ENCODE data around the gene NGEF.

The NGEF gene

DNA sequence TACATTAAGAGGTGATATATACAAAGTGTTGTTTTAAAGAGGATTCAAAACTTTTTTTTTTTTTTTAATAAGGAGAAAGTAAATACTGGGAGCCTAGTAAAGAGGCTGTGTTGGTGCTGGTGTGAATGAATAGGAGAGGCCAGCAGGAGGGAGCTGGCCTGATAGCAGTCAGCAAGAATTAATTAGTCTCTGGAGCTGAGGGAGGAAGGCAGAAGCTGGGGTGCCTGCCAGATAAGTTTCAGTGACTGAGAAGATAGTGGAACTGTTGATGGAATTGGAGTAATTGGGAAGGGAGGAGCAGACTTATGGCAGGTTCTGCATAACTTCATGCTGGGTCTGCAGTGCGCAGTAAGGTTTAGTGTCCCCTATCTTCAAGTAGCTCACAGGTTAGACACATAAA is 179.2 kb downstream of the NGEF start:
- DNase-seq (ENCODE audit: low read depth): no peak

DNA sequence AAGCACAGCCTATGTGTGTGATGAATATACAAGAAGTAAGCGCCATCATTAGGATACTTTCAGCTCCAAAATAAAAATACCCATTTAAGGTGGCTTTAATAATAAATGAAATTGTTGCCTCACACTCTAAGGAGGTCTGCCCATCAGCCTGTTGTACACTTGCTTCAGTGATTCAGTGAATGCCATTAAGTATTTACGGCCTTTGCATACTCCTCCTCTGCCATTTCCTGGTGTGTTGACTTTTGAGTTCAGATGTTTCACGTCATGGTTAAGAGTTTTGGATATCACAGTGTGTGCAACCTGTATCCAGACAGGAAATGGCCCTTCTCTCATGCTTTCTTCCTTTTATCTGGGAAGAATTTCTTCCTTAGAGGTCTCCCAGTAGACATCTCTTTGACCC is 181.6 kb downstream of the NGEF start:
- DNase-seq (ENCODE audit: low read depth): no peak

DNA sequence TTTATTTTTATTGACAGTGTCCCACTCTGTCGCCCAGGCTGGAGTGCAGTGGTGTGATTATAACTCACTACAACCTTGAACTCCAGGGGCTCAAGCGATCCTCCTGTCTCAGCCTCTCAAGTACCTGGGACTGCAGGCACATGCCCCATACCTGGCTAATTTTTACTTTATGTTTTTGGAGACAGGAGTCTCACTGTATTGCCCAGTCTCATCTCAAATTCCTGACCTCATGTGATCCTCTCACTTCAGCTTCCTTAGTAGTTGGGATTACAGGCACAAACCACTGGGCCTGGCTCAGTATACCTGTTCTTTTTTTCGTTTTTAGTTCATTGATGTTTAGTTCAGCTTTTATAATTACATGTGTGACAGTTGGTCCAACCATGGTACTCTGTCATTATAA is 183.1 kb downstream of the NGEF start:
- no peak for DNase-seq (ENCODE audit: low read depth)
